Activated B cell treated with CpG ODN at 0.5 μM for 24 hours (primary cell): Measurements from ENCODE around the gene LBHD1. TPM values are rescaled to one million over a fixed set of nuclear protein-coding genes. Genes with fewer than 3 reads are reported as not detected.

Source experiments
- ATAC-seq: fragments of 200-7000 bp; cut with Tn5 transposase; one replicate; pipeline ENCODE4 v1.10.0; 2021; ENCODE audit warnings: low read depth, mild to moderate bottlenecking, moderate library complexity
- CTCF ChIA-PET: fragments of 350-600 bp; sonication (Branson Sonifier 250); formaldehyde crosslinking; loops from one replicate; lab custom pipeline; 2021; ENCODE audit warnings: antibody characterized with exemption; lab: Charles Lee
- POLR2A ChIA-PET: fragments of 350-600 bp; sonication (Branson Sonifier 250); formaldehyde crosslinking; loops from one replicate; lab custom pipeline; 2021; ENCODE audit warnings: antibody characterized with exemption; lab: Charles Lee
- DNase-seq: peaks from one replicate; pipeline ENCODE4 v3.0.0; 2022
- H3K27ac Mint-ChIP-seq: one replicate; pipeline ENCODE4 v1.8.0; 2020; ENCODE audit warnings: mixed read lengths
- H3K27me3 Mint-ChIP-seq: one replicate; pipeline ENCODE4 v1.8.0; 2021; ENCODE audit warnings: mixed read lengths
- H3K36me3 Mint-ChIP-seq: one replicate; pipeline ENCODE4 v1.8.0; 2021; ENCODE audit warnings: low read depth, mixed read lengths
- H3K4me1 Mint-ChIP-seq: one replicate; pipeline ENCODE4 v1.8.0; 2021; ENCODE audit warnings: mixed read lengths
- H3K4me3 Mint-ChIP-seq: one replicate; pipeline ENCODE4 v1.8.0; 2020; ENCODE audit warnings: mild to moderate bottlenecking, mixed read lengths
- H3K9me3 Mint-ChIP-seq: one replicate; pipeline ENCODE4 v1.8.0; 2020; ENCODE audit warnings: mixed read lengths
- CTCF ChIP-seq: fragments of 200-600 bp; IDR thresholded peaks from one replicate; pipeline ENCODE4 v1.8.0; 2022; ENCODE audit warnings: antibody characterized with exemption, mild to moderate bottlenecking
- intact Hi-C: fragments of 100-400 bp; cut with micrococcal nuclease; formaldehyde crosslinking; loops from one replicate; pipeline ENCODE4 v1.15.1; 2024
- total RNA-seq: library from RNA; stranded (reverse); gene quantifications from 2 replicates; pipeline ENCODE4 v1.2.3, GENCODE V29; 2022

The LBHD1 gene
- total RNA-seq, 1 donor from 2014 or later = 24.9 TPM

- peak overlapping the region; percentile 99 for H3K27ac Mint-ChIP-seq
- CTCF ChIA-PET = interaction anchor here (0.7 to 0.9 kb wide), 2 partner anchors 117 to 118 kb away, joined by 3 read pairs; partner anchors contain the start of gene TUT1
- POLR2A ChIA-PET = interaction anchor here (0.5 to 8.0 kb wide), 27 partner anchors 17 to 1561 kb away, joined by 3 to 188 read pairs (median 15); partner anchors contain the start of genes B3GAT3, C11orf98, CSKMT and EEF1G
- DNase-seq (no peak), ATAC-seq (no peak)
- H3K36me3 Mint-ChIP-seq = peaks cover 49% of the 10 kb centered on the region
- peak overlapping the region; percentile 96 for H3K4me3 Mint-ChIP-seq
- no peaks in the 10 kb centered on the region for H3K27me3 Mint-ChIP-seq
- intact Hi-C loops = no loop called here
- H3K4me1 Mint-ChIP-seq = peaks cover 64% of the 10 kb centered on the region
- no peaks in the 10 kb centered on the region for H3K9me3 Mint-ChIP-seq
- TF ChIP-seq CTCF = no peak
Observed at GRCh38 chr11:62710001-62710345, 37.9 kb upstream of the LBHD1 start.

DNA sequence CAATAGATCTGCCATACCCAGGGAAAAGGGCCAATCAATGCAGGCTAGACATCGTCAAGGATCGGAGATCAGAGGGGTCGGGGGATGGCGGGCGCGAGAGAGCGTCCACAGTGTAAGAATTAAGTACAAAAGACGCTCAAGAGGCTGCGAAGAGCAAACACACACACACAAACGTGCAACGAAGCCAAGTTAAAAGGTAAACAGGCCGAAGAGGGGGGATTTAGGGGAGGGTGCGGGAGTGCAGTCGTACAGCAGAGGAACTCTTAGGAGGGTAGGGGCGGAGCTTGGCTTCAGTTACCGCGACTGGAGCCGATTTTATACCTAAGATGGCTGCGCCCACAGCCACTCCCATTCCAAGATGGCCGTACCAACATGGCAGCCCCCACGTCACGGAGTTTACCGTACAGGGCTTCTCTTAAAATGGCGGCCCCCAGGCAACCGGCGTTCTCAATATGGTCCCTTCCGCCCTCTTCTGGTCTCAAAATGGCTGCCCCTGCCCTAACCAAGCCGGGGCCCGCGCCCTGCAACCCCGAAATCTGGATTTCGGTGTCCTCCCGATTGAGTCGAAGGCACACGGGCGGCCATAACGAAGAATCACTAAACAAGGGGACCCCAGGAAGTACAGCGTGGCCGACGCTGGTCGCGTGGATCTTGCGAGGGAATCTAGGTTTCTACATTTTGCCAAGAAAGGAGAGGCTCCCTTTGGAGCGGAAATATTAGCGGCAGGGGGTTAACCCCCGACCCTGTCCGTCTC is 37.4 kb upstream of the LBHD1 start:
- H3K4me1 Mint-ChIP-seq = peaks cover 64% of the 10 kb centered on the region
- peak overlapping the region; percentile 96 for H3K4me3 Mint-ChIP-seq
- peak; percentile 77 for ATAC-seq
- intact Hi-C loops = loop anchor here (1.0 to 2.0 kb wide), 10 partner anchors 18 to 917 kb away; partner anchors contain the start of genes C11orf98, CSKMT, FEN1 and HNRNPUL2
- peaks cover 44% of the 10 kb centered on the region for H3K36me3 Mint-ChIP-seq
- no peaks in the 10 kb centered on the region for H3K9me3 Mint-ChIP-seq
- peak overlapping the region; percentile 99 for H3K27ac Mint-ChIP-seq
- no peaks in the 10 kb centered on the region for H3K27me3 Mint-ChIP-seq
- peak; percentile 83 for DNase-seq
- ChIA-PET CTCF (interaction anchor here (0.7 to 0.9 kb wide), 2 partner anchors 117 to 118 kb away, joined by 3 read pairs; partner anchors contain the start of gene TUT1), POLR2A (interaction anchor here (0.5 to 8.0 kb wide), 34 partner anchors 9 to 1562 kb away, joined by 3 to 188 read pairs (median 12); partner anchors contain the start of genes B3GAT3, C11orf98, CSKMT and EEF1G)
- TF ChIP-seq CTCF = no peak

DNA sequence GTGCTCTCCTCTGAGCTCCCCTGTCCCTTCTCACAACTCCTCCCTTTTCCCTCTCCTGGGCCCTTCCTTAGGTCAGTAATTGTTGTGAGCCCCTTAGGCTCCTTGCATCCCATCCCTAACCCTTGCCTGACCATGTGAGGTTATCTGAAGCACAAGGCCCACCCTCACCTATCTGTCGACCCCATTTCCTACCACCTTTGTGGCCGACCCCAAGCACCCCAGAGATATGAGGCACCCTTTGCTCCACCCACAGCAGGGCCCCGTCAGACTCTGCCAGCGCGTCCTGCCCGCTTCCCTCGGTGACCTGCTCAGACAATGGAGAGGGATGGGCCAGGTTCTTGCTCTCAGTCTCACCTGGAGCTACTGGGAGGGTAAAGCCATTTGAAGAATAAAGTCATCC is 36.7 kb upstream of the LBHD1 start:
- peaks cover 64% of the 10 kb centered on the region for H3K4me1 Mint-ChIP-seq
- POLR2A ChIA-PET = interaction anchor here (0.5 to 8.0 kb wide), 32 partner anchors 9 to 1562 kb away, joined by 3 to 188 read pairs (median 13); partner anchors contain the start of genes B3GAT3, C11orf98, CSKMT and EEF1G
- H3K36me3 Mint-ChIP-seq = peaks cover 38% of the 10 kb centered on the region
- intact Hi-C loops = loop anchor here (1.0 to 2.0 kb wide), 10 partner anchors 19 to 916 kb away; partner anchors contain the start of genes C11orf98, CSKMT, FEN1 and HNRNPUL2
- TF ChIP-seq CTCF = no peak
- H3K4me3 Mint-ChIP-seq = peak overlapping the region; percentile 96
- H3K27ac Mint-ChIP-seq = peak overlapping the region; percentile 99
- H3K27me3 Mint-ChIP-seq = no peaks in the 10 kb centered on the region
- CTCF ChIA-PET = interaction anchor here (0.9 kb wide), 1 partner anchor 116 kb away, joined by 3 read pairs; no protein-coding TSS in a partner anchor
- no peaks in the 10 kb centered on the region for H3K9me3 Mint-ChIP-seq
- peak; percentile 25 for DNase-seq
- peak; percentile 3 for ATAC-seq

DNA sequence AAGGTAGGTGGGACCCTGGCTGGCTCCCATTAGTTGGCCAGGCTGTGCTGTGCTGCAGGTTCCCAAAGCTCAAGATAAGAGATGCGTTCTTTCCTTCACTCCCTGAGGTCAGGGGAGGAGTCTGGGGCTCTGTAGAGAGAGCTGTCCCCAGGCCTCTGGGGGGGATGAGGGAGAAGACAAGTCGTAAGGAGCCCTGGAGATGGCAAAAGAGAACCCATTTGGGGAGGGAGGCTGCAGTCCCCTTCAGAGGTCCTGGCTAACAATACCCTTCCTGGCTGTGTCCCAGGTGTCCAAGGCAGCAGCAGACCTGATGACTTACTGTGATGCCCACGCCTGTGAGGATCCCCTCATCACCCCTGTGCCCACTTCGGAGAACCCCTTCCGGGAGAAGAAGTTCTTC is 36.3 kb upstream of the LBHD1 start:
- no peak for TF ChIP-seq CTCF
- no peak for DNase-seq
- peaks cover 34% of the 10 kb centered on the region for H3K36me3 Mint-ChIP-seq
- intact Hi-C loops = loop anchor here (2.0 kb wide), 1 partner anchor 916 kb away; the partner anchor contains the start of genes FEN1 and TMEM258
- peak overlapping the region; percentile 99 for H3K27ac Mint-ChIP-seq
- ChIA-PET CTCF (no interaction called here), POLR2A (interaction anchor here (0.9 to 8.0 kb wide), 25 partner anchors 10 to 279 kb away, joined by 3 to 188 read pairs (median 17); partner anchors contain the start of genes B3GAT3, C11orf98, CSKMT and EEF1G)
- H3K4me1 Mint-ChIP-seq = peaks cover 63% of the 10 kb centered on the region
- no peaks in the 10 kb centered on the region for H3K9me3 Mint-ChIP-seq
- ATAC-seq = no peak
- no peaks in the 10 kb centered on the region for H3K27me3 Mint-ChIP-seq
- H3K4me3 Mint-ChIP-seq = peak overlapping the region; percentile 96
